Neuronal stem cell (in vitro differentiated cells): ENCODE measurements around the gene BLVRA.

ENCODE experiments used
- DNase-seq: peaks from one replicate; pipeline ENCODE4 v3.0.0-alpha.2; 2013; ENCODE audit warnings: low spot score
- H2AFZ ChIP-seq: one replicate; pipeline ENCODE4 v1.6.1; 2013; ENCODE audit warnings: mild to moderate bottlenecking, low read length, inconsistent platforms
- H2AK5ac ChIP-seq: 2 replicates; pipeline ENCODE4 v1.6.1; 2013; ENCODE audit warnings: low read depth, mild to moderate bottlenecking, inconsistent platforms, low read length, moderate library complexity, mixed read lengths
- H2BK120ac ChIP-seq: 2 replicates; pipeline ENCODE4 v1.6.1; 2013; ENCODE audit warnings: low read depth, mild to moderate bottlenecking, inconsistent platforms, low read length, moderate library complexity, mixed read lengths
- H2BK12ac ChIP-seq: one replicate; pipeline ENCODE4 v1.6.1; 2013; ENCODE audit warnings: low read length, inconsistent platforms
- H2BK15ac ChIP-seq: 2 replicates; pipeline ENCODE4 v1.6.1; 2013; ENCODE audit warnings: mild to moderate bottlenecking, low read length, inconsistent platforms, mixed read lengths
- H2BK5ac ChIP-seq: one replicate; pipeline ENCODE4 v1.6.1; 2013; ENCODE audit warnings: inconsistent platforms, mild to moderate bottlenecking, low read length, moderate library complexity
- H3K14ac ChIP-seq: one replicate; pipeline ENCODE4 v1.6.1; 2013; ENCODE audit warnings: low read length, inconsistent platforms
- H3K18ac ChIP-seq: 2 replicates; pipeline ENCODE4 v1.6.1; 2013; ENCODE audit warnings: low read length, inconsistent platforms
- H3K23ac ChIP-seq: 2 replicates; pipeline ENCODE4 v1.6.1; 2013; ENCODE audit warnings: low read depth, mild to moderate bottlenecking, mixed read lengths, low read length, inconsistent platforms; ENCODE audit not compliant: poor library complexity
- H3K27ac ChIP-seq: replicated peaks from 3 replicates; pipeline ENCODE4 v1.5.1; 2013; ENCODE audit warnings: low read length, inconsistent platforms
- H3K27me3 ChIP-seq, 3 experiments: 2 replicates each; pipeline ENCODE4 v1.6.1; 2013; ENCODE audit warnings: low read length in 3 of 3, mild to moderate bottlenecking in 2 of 3, inconsistent platforms in 1 of 3, low read depth in 1 of 3, mixed read lengths in 1 of 3, moderate library complexity in 1 of 3; ENCODE audit not compliant: control insufficient read depth in 3 of 3, insufficient read depth in 3 of 3
- H3K36me3 ChIP-seq, 2 donors: replicated peaks in 1 of 2; 2 replicates each; pipeline ENCODE4 v1.6.1; 2013; ENCODE audit warnings: low read length in 2 of 2; ENCODE audit not compliant: control insufficient read depth in 2 of 2, insufficient read depth in 2 of 2
- H3K4ac ChIP-seq: 2 replicates; pipeline ENCODE4 v1.6.1; 2013; ENCODE audit warnings: inconsistent platforms, mild to moderate bottlenecking, low read length, moderate library complexity
- H3K4me1 ChIP-seq, 2 donors: 1 replicate in 1 of 2; 2 replicates in 1 of 2; pipeline ENCODE4 v1.6.1; 2013; ENCODE audit warnings: low read length in 2 of 2, low read depth in 1 of 2; ENCODE audit not compliant: control insufficient read depth in 2 of 2, insufficient read depth in 1 of 2
- H3K4me2 ChIP-seq: one replicate; pipeline ENCODE4 v1.6.1; 2013; ENCODE audit warnings: mild to moderate bottlenecking, low read length, inconsistent platforms; ENCODE audit not compliant: insufficient read depth, poor library complexity, severe bottlenecking
- H3K4me3 ChIP-seq, 2 donors: 2 replicates each; pipeline ENCODE4 v1.5.1; 2013; ENCODE audit warnings: low read length in 2 of 2, mild to moderate bottlenecking in 2 of 2, inconsistent platforms in 1 of 2, moderate library complexity in 1 of 2
- H3K79me1 ChIP-seq: one replicate; pipeline ENCODE4 v1.6.1; 2013; ENCODE audit warnings: low read depth, mild to moderate bottlenecking, inconsistent platforms, low read length, moderate library complexity
- H3K9ac ChIP-seq: one replicate; pipeline ENCODE4 v1.6.1; 2013; ENCODE audit warnings: mild to moderate bottlenecking, low read depth, low read length, inconsistent platforms; ENCODE audit not compliant: poor library complexity
- H3K9me3 ChIP-seq, 2 donors: replicated peaks in 1 of 2; 2 replicates each; pipeline versions ENCODE3 to v1.6.1; 2013; ENCODE audit warnings: low read length in 2 of 2, mild to moderate bottlenecking in 2 of 2, inconsistent platforms in 1 of 2, low read depth in 1 of 2, mixed read lengths in 1 of 2, moderate library complexity in 1 of 2; ENCODE audit not compliant: control insufficient read depth in 2 of 2, insufficient read depth in 1 of 2
- H4K8ac ChIP-seq: one replicate; pipeline ENCODE4 v1.6.1; 2013; ENCODE audit warnings: low read depth, mild to moderate bottlenecking, inconsistent platforms, low read length, moderate library complexity
- H4K91ac ChIP-seq: one replicate; pipeline ENCODE4 v1.6.1; 2013; ENCODE audit warnings: low read length, low read depth, mild to moderate bottlenecking, inconsistent platforms; ENCODE audit not compliant: poor library complexity
- WGBS, 2 donors: extraction: QIAGEN DNeasy Blood & Tissue Kit; methylation state at CpG; one replicate each; pipeline ENCODE4 v1.1.7; 2013; ENCODE audit warnings: missing lambda C conversion rate in 2 of 2, mixed read lengths in 1 of 2; ENCODE audit not compliant: insufficient read length in 2 of 2, insufficient replicate concordance in 1 of 2; ENCODE audit errors: extremely low coverage in 2 of 2; 5-methylcytosine and 5-hydroxymethylcytosine counted together

BLVRA gene

GRCh38 chr7:43767311-43767710 is 8.8 kb downstream of the BLVRA start:
- no peak for DNase-seq
- no peak overlapping the region for H2BK120ac ChIP-seq
- H2BK15ac ChIP-seq = no peak overlapping the region
- H4K8ac ChIP-seq = no peak overlapping the region
- no peak overlapping the region for H3K4me3 ChIP-seq
- H2BK5ac ChIP-seq = no peak overlapping the region
- no CpG with 5 or more reads among the region's 8 CpGs for whole genome bisulfite sequencing, 2 donors
- peaks cover 0 to 3% of the 10 kb centered on the region in 2 donors for H3K9me3 ChIP-seq
- H2AK5ac ChIP-seq = no peak overlapping the region
- H3K27me3 ChIP-seq = no peaks in the 10 kb centered on the region
- no peak overlapping the region for H3K14ac ChIP-seq
- no peaks in the 10 kb centered on the region for H3K79me1 ChIP-seq
- no peaks in the 10 kb centered on the region for H3K36me3 ChIP-seq
- H3K23ac ChIP-seq = no peak overlapping the region
- no peak overlapping the region for H2BK12ac ChIP-seq
- no peak overlapping the region for H3K4me2 ChIP-seq
- no peak overlapping the region for H4K91ac ChIP-seq
- H3K27ac ChIP-seq = no peak overlapping the region
- no peak overlapping the region for H3K18ac ChIP-seq
- H3K4me1 ChIP-seq = peaks cover 0 to 10% of the 10 kb centered on the region in 2 donors
- no peak overlapping the region for H2AFZ ChIP-seq
- no peak overlapping the region for H3K9ac ChIP-seq
- H3K4ac ChIP-seq = no peak overlapping the region

DNA sequence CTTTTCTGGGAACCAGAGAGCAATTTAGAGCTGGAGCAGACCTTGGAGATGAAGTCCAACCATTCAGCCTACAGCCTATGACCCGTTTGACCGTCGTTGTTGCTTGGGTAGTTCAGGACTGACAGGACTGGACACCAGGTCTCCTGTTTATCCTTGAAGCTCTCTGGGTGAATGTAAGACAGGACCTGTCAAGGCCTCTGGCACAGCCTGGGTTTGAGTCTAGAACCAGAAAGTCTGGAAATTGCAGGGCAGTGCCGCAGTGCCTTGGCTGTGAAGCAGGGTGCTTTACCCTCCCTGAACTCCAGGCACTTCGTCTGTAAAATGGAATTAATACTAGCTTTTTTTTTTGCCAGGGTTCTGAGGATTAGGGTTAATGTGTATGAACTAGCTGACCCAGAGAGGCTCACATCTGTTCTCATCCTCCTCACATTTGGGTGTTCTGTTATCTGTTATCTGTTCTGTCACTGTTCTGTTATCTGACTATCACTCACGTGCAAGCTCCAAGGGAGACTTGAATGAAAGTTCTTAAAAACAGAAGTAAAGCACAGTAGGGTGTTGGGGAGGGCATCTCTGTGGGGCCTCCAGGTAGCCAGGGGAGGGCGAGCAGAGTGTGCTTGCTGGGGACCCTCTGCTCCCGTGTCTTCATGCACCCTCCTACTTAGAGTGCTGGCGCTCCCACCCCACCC is 9.9 kb downstream of the BLVRA start:
- Histone ChIP-seq H2BK5ac (no peak overlapping the region), H2AFZ (no peak overlapping the region), H3K14ac (no peak overlapping the region), H3K79me1 (peaks cover 3% of the 10 kb centered on the region), H3K27me3 (no peaks in the 10 kb centered on the region), H3K4me2 (no peak overlapping the region), H4K8ac (no peak overlapping the region), H3K9me3 (peaks cover 0 to 3% of the 10 kb centered on the region in 2 donors), H3K9ac (no peak overlapping the region), H2BK120ac (no peak overlapping the region), H4K91ac (no peak overlapping the region), H2BK15ac (no peak overlapping the region), H3K27ac (no peak overlapping the region), H3K18ac (no peak overlapping the region), H2BK12ac (no peak overlapping the region), H3K36me3 (no peaks in the 10 kb centered on the region), H3K4me3 (no peak overlapping the region), H3K23ac (no peak overlapping the region), H3K4ac (no peak overlapping the region), H2AK5ac (no peak overlapping the region), H3K4me1 (peaks cover 0 to 10% of the 10 kb centered on the region in 2 donors)
- no CpG with 5 or more reads among the region's 9 CpGs for WGBS, 2 donors
- no peak for DNase-seq

DNA sequence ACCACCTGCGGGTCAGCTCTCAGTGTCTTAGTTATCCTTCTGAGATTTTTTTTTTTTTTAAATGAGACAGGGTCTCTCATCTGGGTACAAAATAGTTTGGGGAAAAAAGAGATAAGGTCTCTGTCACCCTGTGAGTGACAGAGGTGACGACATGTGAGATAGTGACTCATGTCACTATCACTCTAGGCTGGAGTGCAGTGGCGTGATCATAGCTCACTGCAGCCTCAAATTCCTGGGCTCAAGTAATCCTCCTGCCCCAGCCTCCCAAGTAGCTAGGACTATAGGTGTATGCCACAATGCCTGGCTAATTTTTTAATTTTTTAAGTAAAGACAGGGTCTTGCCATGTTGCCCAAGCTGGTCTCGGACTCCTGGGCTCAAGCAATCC is 10.4 kb downstream of the BLVRA start:
- H3K36me3 ChIP-seq = no peaks in the 10 kb centered on the region
- no peak overlapping the region for H4K8ac ChIP-seq
- H3K4me2 ChIP-seq = no peak overlapping the region
- no peak overlapping the region for H3K9ac ChIP-seq
- H3K4ac ChIP-seq = no peak overlapping the region
- peaks cover 0 to 3% of the 10 kb centered on the region in 2 donors for H3K9me3 ChIP-seq
- no peak overlapping the region for H2BK120ac ChIP-seq
- H2BK12ac ChIP-seq = no peak overlapping the region
- no peaks in the 10 kb centered on the region for H3K27me3 ChIP-seq
- H2AFZ ChIP-seq = no peak overlapping the region
- H3K4me1 ChIP-seq = peaks cover 0 to 8% of the 10 kb centered on the region in 2 donors
- H3K79me1 ChIP-seq = peaks cover 3% of the 10 kb centered on the region
- no peak overlapping the region for H3K27ac ChIP-seq
- no peak overlapping the region for H2BK5ac ChIP-seq
- DNase-seq = no peak
- no peak overlapping the region for H2AK5ac ChIP-seq
- WGBS, 2 donors = no CpG with 5 or more reads among the region's 4 CpGs
- no peak overlapping the region for H3K14ac ChIP-seq
- H3K4me3 ChIP-seq = no peak overlapping the region
- H3K18ac ChIP-seq = no peak overlapping the region
- H2BK15ac ChIP-seq = no peak overlapping the region
- no peak overlapping the region for H4K91ac ChIP-seq
- no peak overlapping the region for H3K23ac ChIP-seq

GRCh38 chr7:43769281-43769680 is 10.8 kb downstream of the BLVRA start:
- Histone ChIP-seq H2AK5ac (no peak overlapping the region), H3K18ac (no peak overlapping the region), H2BK120ac (no peak overlapping the region), H3K27me3 (no peaks in the 10 kb centered on the region), H4K8ac (no peak overlapping the region), H3K4me1 (peaks cover 0 to 5% of the 10 kb centered on the region in 2 donors), H2BK12ac (no peak overlapping the region), H3K36me3 (no peaks in the 10 kb centered on the region), H3K27ac (no peak overlapping the region), H4K91ac (no peak overlapping the region), H3K4me3 (no peak overlapping the region), H2BK15ac (no peak overlapping the region), H3K23ac (no peak overlapping the region), H3K4ac (no peak overlapping the region), H3K79me1 (peaks cover 3% of the 10 kb centered on the region), H2BK5ac (no peak overlapping the region), H3K14ac (no peak overlapping the region), H3K9me3 (peaks cover 0 to 3% of the 10 kb centered on the region in 2 donors), H3K4me2 (no peak overlapping the region), H3K9ac (no peak overlapping the region), H2AFZ (no peak overlapping the region)
- no CpG with 5 or more reads among the region's 5 CpGs for WGBS, 2 donors
- DNase-seq = no peak
